ENCODE measurements around the gene CSTPP1. TPM values are rescaled to one million over a fixed set of nuclear protein-coding genes. Genes with fewer than 3 reads are reported as not detected.

Gene CSTPP1
- total RNA-seq, 1 donor from 2014 or later: 32.7 TPM

GRCh38 chr11:47163898-47164297 is 227.3 kb downstream of the CSTPP1 start:
- no peak overlapping the region for H3K27ac Mint-ChIP-seq

GRCh38 chr11:47164321-47164720 is 227.8 kb downstream of the CSTPP1 start:
- no peaks in the 10 kb centered on the region for H3K4me1 ChIP-seq
- peaks cover 21% of the 10 kb centered on the region for H3K36me3 Mint-ChIP-seq
- peaks cover 3% of the 10 kb centered on the region for H3K4me1 Mint-ChIP-seq
- no peak overlapping the region for H3K27ac Mint-ChIP-seq
- H3K27ac ChIP-seq: no peak overlapping the region
- no peak overlapping the region for H3K4me3 ChIP-seq
- no peak overlapping the region for H3K9ac ChIP-seq
- no peak overlapping the region for H2AFZ ChIP-seq (replicated peaks)
- no peaks in the 10 kb centered on the region for H3K36me3 ChIP-seq
- TF ChIP-seq EZH2phosphoT487 (IDR thresholded peaks at IDR 0.05): no peak
- no peak for TF ChIP-seq CTCF (IDR thresholded peaks at IDR 0.05)
- TF ChIP-seq EZH2 (IDR thresholded peaks at IDR 0.05): no peak
- peaks cover 29% of the 10 kb centered on the region for H3F3A ChIP-seq (ENCODE audit: low read depth)
- H4K20me1 ChIP-seq (ENCODE audit: low read depth): peaks cover 15% of the 10 kb centered on the region
- H3K27me3 Mint-ChIP-seq (ENCODE audit: insufficient read depth, low read depth): peaks cover 4% of the 10 kb centered on the region
- H3K79me2 ChIP-seq (ENCODE audit: low read depth): peaks cover 10% of the 10 kb centered on the region
- H3K9me3 ChIP-seq (ENCODE audit: low read depth): no peaks in the 10 kb centered on the region
- H3K27me3 ChIP-seq: no peaks in the 10 kb centered on the region
- no peak overlapping the region for H3K4me2 ChIP-seq
- H3K9me3 Mint-ChIP-seq: no peaks in the 10 kb centered on the region
- no peak overlapping the region for H3K4me3 Mint-ChIP-seq
- no peak for DNase-seq (ENCODE audit: low spot score)

More at GRCh38 chr11:47163898-47164297, 227.3 kb downstream of the CSTPP1 start:
- Mint-ChIP-seq H3K4me1 (peaks cover 3% of the 10 kb centered on the region), H3K4me3 (no peak overlapping the region), H3K36me3 (peaks cover 21% of the 10 kb centered on the region), H3K9me3 (no peaks in the 10 kb centered on the region), H3K27me3 (ENCODE audit: insufficient read depth, low read depth) (peaks cover 4% of the 10 kb centered on the region)
- Histone ChIP-seq H3K4me2 (no peak overlapping the region), H3K9me3 (ENCODE audit: low read depth) (no peaks in the 10 kb centered on the region), H3K4me1 (no peaks in the 10 kb centered on the region), H2AFZ (replicated peaks) (no peak overlapping the region), H3K4me3 (no peak overlapping the region), H3K79me2 (ENCODE audit: low read depth) (peaks cover 5% of the 10 kb centered on the region), H3K9ac (no peak overlapping the region), H3K27ac (no peak overlapping the region), H4K20me1 (ENCODE audit: low read depth) (peaks cover 15% of the 10 kb centered on the region), H3K27me3 (no peaks in the 10 kb centered on the region), H3F3A (ENCODE audit: low read depth) (peaks cover 29% of the 10 kb centered on the region), H3K36me3 (no peaks in the 10 kb centered on the region)
- TF ChIP-seq EZH2 (IDR thresholded peaks at IDR 0.05): no peak
- no peak for TF ChIP-seq EZH2phosphoT487 (IDR thresholded peaks at IDR 0.05)
- no peak for TF ChIP-seq CTCF (IDR thresholded peaks at IDR 0.05)
- no peak for DNase-seq (ENCODE audit: low spot score)

GRCh38 chr11:47165253-47165840 is 228.8 kb downstream of the CSTPP1 start:
- H3K27ac Mint-ChIP-seq: no peak overlapping the region
- H3K4me1 Mint-ChIP-seq: peaks cover 3% of the 10 kb centered on the region
- H3K9me3 Mint-ChIP-seq: no peaks in the 10 kb centered on the region
- no peak overlapping the region for H2AFZ ChIP-seq (replicated peaks)
- no peak overlapping the region for H3K4me3 Mint-ChIP-seq
- H3K36me3 Mint-ChIP-seq: peaks cover 19% of the 10 kb centered on the region
- no peak overlapping the region for H3K27ac ChIP-seq
- no peaks in the 10 kb centered on the region for H3K36me3 ChIP-seq
- H3K27me3 Mint-ChIP-seq (ENCODE audit: insufficient read depth, low read depth): peaks cover 4% of the 10 kb centered on the region
- no peak overlapping the region for H3K4me2 ChIP-seq
- no peaks in the 10 kb centered on the region for H3K9me3 ChIP-seq (ENCODE audit: low read depth)
- TF ChIP-seq EZH2 (IDR thresholded peaks at IDR 0.05): no peak
- no peak for TF ChIP-seq EZH2phosphoT487 (IDR thresholded peaks at IDR 0.05)
- TF ChIP-seq CTCF (IDR thresholded peaks at IDR 0.05): no peak
- peaks cover 18% of the 10 kb centered on the region for H3K79me2 ChIP-seq (ENCODE audit: low read depth)
- H3K27me3 ChIP-seq: no peaks in the 10 kb centered on the region
- peaks cover 28% of the 10 kb centered on the region for H3F3A ChIP-seq (ENCODE audit: low read depth)
- H3K4me3 ChIP-seq: no peak overlapping the region
- no peak for DNase-seq (ENCODE audit: low spot score)
- no peak overlapping the region for H3K9ac ChIP-seq
- H4K20me1 ChIP-seq (ENCODE audit: low read depth): peaks cover 15% of the 10 kb centered on the region
- H3K4me1 ChIP-seq: no peaks in the 10 kb centered on the region
